Lung microvascular endothelial cell (primary cell): ENCODE measurements around the gene DOCK2. TPM values are rescaled to one million over a fixed set of nuclear protein-coding genes. Genes with fewer than 3 reads are reported as not detected.

Source experiments
- DNase-seq, 2 donors: peaks; one replicate each; pipeline versions ENCODE4 v3.0.0 to v3.0.0-alpha.2; 2010; ENCODE audit warnings: low read depth in 2 of 2
- total RNA-seq: library from RNA; depleted of rRNA; stranded (reverse); fragments of >200 nt; gene quantifications from 2 replicates; pipeline ENCODE4 v1.2.1, GENCODE V29; 2014

DOCK2 gene
- total RNA-seq, 1 donor from 2014 or later = 0.20 TPM

DNA sequence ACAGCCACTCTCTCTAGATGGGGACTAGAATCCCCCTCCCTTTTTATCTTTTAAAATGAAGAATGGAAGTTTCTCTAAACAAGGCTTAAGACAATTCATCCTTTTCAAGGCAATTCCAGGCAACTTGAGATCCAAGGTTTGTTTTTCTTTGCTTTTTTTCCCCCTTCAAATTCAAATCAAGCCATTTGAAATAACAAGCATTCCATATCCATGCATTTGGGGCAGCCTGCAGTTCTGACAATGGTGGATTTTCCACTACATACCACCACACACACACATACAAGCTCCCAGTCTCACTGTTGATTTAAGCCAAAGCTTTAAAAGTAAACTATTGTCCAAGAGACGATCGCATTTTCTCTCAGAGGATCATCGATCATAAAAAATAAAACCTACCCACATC is 342.8 kb downstream of the DOCK2 start:
- peak; percentile 18 to 67 for DNase-seq

DNA sequence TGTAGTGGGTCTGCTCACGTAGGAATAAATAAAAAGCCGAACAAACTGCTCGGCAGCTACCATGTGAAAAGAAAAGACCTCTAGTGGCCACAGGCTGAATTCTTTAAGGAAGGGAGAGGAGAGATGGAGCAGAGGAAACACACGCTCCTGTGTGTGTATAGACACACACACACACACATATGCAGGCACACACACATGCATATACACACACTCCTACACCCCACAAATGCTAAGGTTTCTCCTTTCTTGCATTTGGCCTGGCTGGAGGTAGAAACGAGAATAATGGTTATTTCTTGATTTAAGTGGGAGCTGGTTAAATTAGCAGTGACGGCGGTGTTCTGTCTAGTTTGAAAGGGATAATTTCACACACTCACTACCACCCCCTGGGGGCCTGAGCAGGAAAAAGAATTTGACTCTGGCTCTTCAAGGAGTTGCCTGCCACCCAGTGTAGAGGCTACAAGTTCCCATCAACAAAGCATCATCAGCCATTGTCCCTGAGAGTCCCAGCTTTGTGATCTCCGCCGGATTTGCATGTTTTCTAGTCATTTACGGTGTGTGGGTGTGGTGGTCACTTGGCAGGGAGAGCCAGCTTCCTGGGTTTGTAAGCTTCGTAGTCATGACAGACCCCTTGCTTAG is 343.5 kb downstream of the DOCK2 start, which contains the start of gene INSYN2B:
Gene INSYN2B, minus strand, starts transcription at position 78 of the 636 bp plus-strand sequence. CDS start 96,597 bp downstream, outside the sequence.
- DNase-seq = peak; percentile 87 to 89

DNA sequence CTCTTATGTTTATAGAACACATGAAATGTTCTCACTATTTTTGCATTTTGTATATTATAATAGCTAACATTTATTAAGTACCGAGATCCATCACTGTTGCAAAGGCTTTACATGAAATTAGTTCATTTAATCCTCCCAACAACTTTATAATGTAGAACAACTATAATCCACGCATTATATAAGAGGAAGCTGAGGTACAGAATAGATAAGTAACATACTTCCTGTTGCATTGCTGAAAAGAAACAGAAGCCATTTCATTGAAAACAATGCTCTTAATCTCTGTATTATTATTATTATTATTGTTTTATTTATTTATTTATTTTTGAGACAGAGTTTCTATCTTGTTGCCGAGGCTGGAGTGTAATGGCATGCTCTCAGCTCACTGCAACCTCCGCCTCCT is 351.1 kb downstream of the DOCK2 start:
- DNase-seq = no peak

DNA sequence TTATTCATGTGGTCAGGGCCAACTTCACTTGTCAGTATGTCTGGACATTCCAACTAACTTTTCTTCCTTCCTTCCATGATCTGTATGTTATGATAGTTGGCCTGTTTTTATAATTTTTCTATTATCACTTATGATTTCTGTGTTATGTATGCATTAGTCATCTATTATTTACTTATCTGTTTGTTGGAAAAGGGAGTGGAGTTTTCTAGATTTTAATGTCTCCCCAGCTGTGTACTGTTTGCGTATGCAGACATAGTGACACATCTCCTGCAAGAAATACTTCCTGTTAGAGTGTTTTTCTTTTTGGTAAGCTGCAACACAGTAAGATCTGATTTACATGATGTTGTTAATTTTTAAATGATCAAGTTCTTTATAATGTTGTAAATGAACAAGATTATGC is 351.9 kb downstream of the DOCK2 start:
- DNase-seq = peak; percentile 15 to 54

DNA sequence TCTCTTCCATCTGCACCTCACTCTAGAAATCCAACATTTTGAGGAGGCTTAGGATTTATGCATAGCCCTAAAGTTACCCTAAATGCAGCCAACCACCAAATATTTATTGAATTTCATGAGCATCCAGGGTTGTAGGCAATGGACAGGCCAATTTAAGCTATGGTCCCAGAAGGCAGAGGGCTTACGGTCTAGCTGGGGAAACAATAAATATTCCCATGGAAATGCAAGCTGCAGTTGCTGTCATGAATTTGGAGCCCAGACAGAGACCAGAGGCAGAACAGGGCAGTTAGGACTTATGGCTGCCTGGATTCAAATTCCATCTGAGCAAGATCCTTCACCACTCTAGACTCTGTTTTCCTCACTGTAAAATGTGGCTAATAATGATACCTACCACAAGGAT is 352.3 kb downstream of the DOCK2 start:
- DNase-seq = peak in 1 of 2 donors; percentile 13

DNA sequence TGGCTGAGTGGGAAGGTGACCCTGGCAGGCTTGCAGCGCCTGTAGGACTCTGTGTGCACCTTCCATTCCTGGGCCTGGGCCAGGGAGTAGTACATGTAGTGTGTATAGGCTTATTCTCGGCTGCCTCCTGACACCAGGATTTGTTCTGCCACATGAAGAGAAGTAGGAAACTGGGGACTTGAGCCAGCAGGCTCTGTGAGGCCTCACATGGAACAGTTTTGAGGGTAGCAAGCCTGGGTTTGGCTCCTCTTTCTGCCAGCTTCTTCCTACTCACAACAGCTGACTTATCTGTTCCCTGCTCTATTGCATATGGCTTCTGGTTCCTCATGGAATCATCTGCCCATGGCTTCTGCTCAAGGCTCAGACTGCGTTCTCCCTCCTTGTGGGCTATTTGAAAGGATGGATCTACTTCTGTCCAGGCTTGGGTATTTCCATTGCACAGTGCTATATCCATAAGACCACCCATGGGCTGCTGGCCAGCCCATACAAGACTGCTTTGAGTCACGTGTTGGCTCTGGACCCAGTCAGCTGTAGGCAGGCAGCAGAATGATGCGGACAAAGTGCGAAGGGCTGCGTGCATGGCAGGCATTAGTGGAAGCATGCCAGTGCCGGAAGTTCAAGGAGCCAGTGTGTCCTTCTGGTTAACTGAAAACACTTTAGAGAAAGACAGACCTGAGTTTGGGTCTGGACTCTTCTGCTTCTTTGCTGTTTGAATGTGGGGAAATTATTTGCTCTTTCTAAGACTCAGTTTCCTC is 354.2 kb downstream of the DOCK2 start:
- no peak for DNase-seq

DNA sequence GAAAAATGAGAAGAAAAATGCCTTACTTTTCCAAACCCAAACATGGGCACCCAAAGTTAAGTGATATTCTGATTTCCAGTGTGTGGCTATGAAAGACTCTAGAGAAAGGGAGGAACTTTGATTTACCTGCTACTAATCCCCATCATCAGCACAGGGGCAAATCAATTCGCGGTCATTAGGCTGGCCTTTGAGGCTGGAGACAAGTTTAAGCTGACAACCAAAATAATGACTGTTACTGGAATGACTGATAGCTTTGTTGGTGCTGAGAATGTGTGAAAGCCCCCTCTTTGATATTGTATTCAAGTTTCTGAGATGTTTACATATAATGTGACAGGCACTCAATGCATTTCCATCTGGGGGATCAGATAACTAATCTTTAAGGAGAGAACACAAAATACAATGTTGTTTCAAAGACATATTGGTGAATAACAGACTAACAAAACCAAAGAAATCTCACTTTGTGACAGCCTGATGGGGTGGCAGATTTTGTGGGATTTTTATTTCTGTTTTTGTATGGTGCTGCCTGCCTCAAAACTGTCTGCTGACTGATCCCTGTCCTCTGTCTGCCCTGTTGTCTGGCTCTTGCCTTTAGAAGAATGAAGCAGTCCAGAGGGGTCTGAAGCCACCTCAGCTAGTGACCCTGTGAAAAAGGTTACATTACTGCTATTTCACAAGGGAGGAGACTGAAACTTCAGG is 355.9 kb downstream of the DOCK2 start:
- DNase-seq = no peak

DNA sequence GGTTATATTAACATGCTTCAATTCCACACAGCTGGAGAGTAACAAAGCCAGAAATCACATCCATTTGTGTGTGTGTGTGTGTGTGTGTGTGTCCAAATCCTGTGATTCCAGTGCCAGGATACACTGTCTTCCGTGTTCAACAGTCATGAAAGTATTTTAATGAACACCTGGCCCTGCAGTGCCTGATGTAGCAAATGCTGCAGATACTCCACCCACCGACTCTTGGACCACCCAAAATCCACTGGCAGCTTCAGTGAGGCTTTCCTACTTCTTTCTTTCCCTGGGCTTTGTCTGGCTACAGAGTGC is 356.4 kb downstream of the DOCK2 start:
- DNase-seq = no peak

DNA sequence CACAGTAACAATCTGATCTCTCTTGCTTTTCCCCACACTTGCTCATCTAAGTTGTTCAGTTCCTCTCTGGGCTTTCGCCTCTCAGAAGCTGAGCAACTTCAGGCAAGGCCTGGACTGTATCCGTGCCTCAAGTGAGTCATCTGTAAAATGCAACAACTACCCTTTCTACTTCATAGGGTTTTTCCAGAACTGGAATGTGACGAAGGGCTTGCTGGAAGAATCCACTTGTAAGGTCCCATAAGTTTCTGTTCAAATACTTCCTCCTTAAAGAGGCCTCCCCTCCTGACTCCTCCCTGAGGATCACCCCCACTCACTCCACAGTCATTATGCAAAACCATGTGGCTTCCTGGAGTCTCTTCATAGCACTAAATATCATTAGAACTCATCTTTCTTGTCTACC is 360.7 kb downstream of the DOCK2 start:
- DNase-seq = no peak

DNA sequence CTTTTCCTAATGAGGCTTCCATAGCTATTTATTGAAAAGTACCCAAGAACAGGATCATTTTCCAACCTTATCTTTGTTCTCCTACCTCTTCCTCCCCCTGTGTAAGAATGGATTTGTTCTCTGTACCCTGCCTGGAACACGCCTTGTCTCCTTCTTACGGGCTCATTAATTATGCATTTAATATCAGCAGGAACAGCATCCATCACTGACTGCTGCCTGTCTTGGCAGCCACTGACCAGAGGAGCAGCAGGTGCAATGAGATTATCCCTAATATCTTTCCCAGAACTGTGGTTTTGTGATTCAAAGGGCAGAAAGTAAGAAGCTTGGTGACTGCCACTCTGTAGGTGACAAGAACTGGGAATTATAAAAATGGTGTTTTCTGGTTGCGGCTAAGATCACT is 362.5 kb downstream of the DOCK2 start:
- DNase-seq = no peak

DNA sequence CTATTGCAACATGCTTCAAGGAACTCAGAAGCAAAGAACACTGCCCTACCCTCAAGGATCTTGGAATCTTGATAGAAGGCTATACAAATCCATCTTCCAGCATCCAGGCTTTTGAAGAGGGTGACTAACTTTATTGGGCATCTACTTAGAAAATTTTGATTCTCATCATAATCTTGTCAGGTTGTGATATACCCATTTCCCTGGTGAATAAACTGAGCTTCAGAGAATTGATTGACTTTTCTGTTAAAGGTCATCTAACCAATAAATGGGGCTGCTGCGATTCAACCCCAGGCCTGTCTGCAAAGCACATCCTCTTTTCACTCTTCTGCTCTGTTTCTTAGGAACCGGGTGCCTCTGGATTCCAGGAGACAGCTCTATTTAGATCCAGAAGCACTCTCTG is 363.1 kb downstream of the DOCK2 start:
- DNase-seq = no peak

DNA sequence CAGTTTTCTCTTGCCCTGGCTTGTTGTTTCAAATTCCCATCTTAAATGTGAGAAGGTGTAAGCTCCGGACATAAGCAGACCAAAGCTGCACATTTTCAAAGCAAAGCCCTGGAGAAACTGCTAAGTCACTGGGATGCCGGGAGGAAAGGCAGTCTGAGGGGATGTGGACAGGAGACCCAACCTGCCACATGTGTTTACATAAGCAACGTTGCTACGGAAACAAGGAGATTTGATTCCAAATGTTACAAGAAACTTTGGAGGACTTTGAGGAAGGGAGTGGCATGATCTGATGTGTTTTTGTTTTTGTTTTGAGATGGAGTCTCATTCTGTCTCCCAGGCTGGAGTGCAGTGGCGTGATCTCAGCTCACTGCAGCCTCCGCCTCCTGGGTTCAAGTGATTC is 368.9 kb downstream of the DOCK2 start:
- no peak for DNase-seq

DNA sequence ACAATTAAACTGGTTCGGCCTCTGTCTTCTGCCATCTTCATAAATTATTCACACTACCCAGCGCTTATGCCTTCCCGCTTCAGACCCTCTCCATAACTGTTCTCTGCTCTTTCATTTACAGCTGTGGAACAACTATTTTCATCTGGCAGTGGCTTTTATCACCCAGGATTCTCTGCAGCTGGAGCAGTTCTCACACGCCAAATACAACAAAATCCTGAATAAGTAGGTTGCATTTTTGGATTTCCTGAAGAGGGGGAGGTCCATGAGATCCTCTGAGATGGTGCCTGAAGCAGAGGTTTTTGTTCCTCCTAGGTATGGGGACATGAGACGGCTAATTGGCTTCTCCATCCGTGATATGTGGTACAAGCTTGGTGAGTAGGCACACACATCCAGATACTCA is 371.3 kb downstream of the DOCK2 start:
- no peak for DNase-seq

DNA sequence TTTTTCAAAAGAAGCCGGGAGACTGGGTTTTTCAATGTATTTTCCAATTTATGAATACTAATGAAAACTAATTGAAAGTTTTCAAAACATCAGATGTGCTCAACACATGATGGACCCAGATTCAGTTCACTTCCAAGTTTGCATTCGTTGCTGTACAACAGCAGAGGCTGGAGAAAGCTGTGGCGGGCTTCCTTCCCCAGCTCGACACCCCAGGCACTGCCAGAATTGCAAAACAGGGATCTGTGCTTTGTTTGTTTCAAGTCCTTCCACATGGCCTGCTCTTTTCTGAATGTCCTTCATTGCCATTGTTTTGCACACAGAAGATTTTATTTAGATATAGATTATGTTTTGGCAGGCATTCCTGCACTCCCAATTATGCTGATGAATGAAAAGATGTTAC is 373.5 kb downstream of the DOCK2 start:
- DNase-seq = no peak

DNA sequence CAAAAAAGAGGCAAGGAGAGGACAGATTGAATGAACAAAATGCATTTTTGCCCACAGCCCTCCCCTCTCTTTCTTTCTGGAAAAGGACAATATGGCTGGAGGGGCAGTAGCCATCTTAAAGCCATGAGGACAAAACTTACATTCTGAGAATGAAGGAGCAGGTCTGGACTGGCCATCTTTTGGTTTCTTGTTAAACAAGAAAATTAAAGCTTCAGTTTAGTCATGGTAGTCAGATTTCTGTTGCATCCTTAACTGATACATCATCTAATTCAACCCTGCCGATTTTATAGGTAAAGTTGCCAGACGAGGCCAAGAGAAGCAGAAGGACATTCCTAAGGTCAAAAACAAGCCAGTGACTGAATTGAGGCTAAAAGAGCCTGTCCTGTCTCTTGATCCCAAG is 374.7 kb downstream of the DOCK2 start:
- DNase-seq = no peak

DNA sequence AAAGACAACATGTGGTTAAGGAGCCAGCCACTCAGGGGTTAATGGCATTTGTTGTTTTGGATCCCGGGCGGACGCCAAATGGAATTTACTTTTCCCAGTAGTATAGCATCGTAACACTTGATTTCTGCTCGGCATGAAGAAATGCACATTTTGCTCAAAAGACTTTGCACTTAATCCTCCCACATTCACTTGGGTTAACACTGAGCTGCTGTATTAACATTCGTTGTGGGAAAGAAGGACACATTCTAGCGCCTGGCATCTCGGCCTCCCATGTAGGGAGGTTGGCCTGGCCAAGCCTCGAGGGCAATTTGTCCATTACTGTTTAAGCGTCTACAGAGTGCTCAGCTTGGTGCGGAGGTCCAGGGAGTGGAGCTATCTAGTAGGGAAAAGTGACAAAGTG is 375.5 kb downstream of the DOCK2 start:
- DNase-seq = no peak

DNA sequence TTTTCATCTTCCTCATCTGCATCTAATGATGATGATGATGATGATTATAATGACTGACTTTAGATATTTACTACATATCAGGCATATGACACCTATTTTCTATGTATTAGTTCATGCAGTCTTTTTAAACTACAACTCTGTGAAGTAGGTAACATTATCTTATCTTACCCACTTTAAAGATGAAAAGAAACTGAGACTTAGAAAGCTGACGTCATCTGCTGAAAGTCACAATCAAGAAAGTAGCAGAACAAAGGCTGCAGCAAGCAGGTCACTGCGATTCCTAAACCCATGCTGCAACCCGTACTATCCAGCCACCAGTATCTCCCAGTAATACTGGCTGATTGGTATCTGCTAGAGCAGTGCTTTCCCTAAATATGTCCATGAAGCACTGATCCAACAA is 383.3 kb downstream of the DOCK2 start:
- no peak for DNase-seq

DNA sequence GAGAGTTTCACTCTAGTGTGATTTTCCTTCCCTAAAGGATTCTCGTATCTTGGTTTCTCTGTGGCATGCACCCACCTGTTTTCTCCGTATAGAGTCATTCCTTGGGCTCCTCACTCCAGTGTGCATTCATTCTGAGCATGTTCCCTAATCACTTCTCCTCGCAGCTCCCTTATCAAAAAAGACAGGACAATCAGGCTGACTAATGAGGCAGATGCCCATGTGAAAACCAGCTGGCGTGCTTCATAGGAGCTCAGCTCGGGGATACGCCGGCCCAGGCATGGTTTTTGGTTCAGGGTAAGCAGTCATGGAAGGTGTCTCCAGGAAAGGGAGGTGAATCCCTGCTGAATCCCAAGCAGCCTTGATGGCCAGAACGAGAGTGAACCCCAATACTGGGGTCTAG is 384.4 kb downstream of the DOCK2 start:
- DNase-seq = no peak

DNA sequence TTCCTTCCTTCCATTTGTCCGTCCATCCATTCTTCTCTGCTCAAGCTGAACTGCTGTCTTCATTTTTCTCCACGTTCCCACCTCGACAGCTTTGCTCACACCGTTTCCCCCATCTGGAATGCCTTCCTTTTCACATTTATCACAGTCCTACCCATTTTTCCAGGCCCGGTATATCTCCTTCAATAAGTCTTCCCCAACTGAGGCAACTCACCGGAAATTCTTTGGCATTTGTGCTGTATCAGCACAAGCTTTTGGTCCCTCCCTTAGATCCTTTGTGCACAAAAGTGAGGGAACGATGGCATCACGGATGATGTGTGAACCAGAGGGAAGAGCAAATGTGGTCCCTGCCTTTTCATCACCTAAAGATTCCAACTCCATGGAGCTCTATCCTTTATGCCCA is 388.8 kb downstream of the DOCK2 start:
- DNase-seq = no peak

DNA sequence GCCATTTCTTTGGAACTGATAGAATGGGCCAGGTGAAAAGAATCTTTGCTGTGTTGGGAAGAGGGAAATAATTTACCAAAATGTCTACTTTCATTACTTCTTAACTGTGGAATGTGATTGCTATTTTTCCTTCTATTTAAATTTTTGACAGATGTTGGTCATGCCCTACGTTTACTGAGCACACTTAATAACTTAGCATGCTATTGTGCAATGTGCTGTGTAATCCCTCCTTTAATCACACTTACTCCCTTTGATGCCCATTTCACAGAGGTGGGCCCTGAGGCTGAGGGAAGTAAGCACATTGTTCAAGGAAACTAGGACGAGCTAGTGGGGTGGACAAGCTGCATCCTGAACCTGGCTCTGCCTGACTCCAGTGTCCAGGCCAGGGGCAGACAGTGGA is 391.0 kb downstream of the DOCK2 start:
- DNase-seq = no peak

DNA sequence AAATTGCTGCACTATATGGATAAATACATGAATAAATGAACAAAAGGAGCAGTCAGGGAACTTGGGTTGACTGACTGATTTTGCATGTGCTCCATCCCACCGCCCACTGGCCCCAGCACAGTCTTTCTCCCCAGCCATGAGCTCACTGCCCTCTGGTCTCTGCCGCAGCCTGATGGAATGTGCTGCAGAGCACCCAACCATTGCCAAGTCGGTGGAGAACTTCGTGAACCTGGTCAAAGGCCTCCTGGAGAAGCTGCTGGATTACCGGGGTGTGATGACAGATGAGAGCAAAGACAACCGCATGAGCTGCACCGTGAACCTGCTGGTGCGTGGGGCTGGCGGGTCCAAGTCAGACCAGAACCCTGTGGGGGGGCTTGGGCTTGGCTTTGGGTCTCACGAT is 397.2 kb downstream of the DOCK2 start:
- no peak for DNase-seq

DNA sequence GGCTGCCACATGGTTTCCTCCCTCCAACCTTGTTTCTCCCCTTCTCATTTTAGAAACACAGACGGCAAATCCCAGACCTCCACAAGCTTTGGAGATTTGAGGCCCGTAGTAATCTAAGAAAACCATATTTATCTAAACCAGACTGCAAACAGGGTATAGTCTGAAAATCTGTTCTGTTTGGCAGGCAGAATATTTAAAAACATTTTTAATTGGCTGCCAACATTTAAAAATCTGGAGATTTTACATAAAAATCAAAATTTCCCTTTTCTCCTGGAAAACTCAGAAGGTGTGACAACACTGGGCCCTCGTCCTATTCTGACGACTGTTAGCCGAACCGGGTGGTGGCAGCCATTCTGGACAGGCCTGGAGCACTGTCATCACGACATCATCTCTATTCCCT is 401.2 kb downstream of the DOCK2 start:
- DNase-seq = no peak

DNA sequence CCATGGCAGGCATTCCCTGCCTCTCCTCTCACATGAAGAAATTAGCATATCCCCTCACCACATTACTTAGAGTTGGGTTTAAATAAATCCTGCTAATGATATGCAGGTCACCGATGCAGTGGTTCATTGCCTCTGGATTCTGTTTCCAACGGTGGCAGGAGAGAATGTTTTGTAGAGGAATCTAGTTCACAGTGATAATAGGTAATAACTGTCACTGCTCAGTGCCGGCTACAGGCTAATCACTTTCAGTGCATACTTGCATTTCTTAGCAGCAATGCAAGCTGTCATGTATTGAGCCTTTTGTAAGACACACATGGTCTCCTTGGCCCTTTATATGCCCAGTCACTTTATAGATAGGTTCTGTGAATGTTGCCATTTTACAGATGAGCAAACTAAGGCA is 402.8 kb downstream of the DOCK2 start:
- no peak for DNase-seq
